Measurements from ENCODE around the gene CEBPA.

GRCh38 chr19:33333642-33334041 lies 31.3 kb upstream of the CEBPA start:
- TF ChIP-seq, protein P1, sequence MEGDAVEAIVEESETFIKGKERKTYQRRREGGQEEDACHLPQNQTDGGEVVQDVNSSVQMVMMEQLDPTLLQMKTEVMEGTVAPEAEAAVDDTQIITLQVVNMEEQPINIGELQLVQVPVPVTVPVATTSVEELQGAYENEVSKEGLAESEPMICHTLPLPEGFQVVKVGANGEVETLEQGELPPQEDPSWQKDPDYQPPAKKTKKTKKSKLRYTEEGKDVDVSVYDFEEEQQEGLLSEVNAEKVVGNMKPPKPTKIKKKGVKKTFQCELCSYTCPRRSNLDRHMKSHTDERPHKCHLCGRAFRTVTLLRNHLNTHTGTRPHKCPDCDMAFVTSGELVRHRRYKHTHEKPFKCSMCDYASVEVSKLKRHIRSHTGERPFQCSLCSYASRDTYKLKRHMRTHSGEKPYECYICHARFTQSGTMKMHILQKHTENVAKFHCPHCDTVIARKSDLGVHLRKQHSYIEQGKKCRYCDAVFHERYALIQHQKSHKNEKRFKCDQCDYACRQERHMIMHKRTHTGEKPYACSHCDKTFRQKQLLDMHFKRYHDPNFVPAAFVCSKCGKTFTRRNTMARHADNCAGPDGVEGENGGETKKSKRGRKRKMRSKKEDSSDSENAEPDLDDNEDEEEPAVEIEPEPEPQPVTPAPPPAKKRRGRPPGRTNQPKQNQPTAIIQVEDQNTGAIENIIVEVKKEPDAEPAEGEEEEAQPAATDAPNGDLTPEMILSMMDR (optimal IDR thresholded peaks at IDR 0.05 in 1 of 3, IDR thresholded peaks at IDR 0.05 in 1 of 3, conservative IDR thresholded peaks at IDR 0.05 in 1 of 3; ENCODE audit: extremely low read depth in 1 of 3, insufficient read depth in 2 of 3, low read length in 3 of 3): peak; percentile 26 to 74 (median 42)
- TF ChIP-seq EZH2 (IDR thresholded peaks at IDR 0.05; ENCODE audit: low read length): no peak
